B cell (primary cell): Measurements from ENCODE around the gene STXBP2. TPM values are rescaled to one million over a fixed set of nuclear protein-coding genes. Genes with fewer than 3 reads are reported as not detected.

Source experiments
- ATAC-seq: fragments of 200-7000 bp; cut with Tn5 transposase; one replicate; pipeline ENCODE4 v1.10.0; 2021; ENCODE audit warnings: low read depth, mild to moderate bottlenecking, moderate number of reproducible peaks, moderate library complexity
- CTCF ChIA-PET: fragments of 350-600 bp; sonication (Branson Sonifier 250); formaldehyde crosslinking; loops from one replicate; lab custom pipeline; 2021; ENCODE audit warnings: antibody characterized with exemption, inconsistent platforms; lab: Charles Lee
- POLR2A ChIA-PET: fragments of 350-600 bp; sonication (Branson Sonifier 250); formaldehyde crosslinking; loops from one replicate; lab custom pipeline; 2021; ENCODE audit warnings: antibody characterized with exemption; lab: Charles Lee
- DNase-seq: peaks from one replicate; pipeline ENCODE4 v3.0.0; 2013
- H2AFZ ChIP-seq: 2 replicates; pipeline ENCODE4 v1.6.1; 2012; ENCODE audit warnings: mild to moderate bottlenecking, low read depth, low read length; ENCODE audit not compliant: insufficient read depth, poor library complexity, severe bottlenecking
- H3K27ac ChIP-seq, 2 donors: 1 replicate in 1 of 2; 2 replicates in 1 of 2; pipeline ENCODE4 v1.5.1; 2012 to 2013; ENCODE audit warnings: low read length in 2 of 2, mild to moderate bottlenecking in 2 of 2, moderate library complexity in 1 of 2
- H3K27me3 ChIP-seq, 4 experiments: fragments of 200-600 bp in 1 of 4; sonication (generic) in 1 of 4; replicated peaks in 1 of 4; 1 replicate in 2 of 4; 2 replicates in 2 of 4; pipeline versions ENCODE4 v1.6.1 to v1.7.0; 2013 to 2016; ENCODE audit warnings: low read length in 3 of 4, mild to moderate bottlenecking in 2 of 4, mixed read lengths in 1 of 4, moderate library complexity in 1 of 4; ENCODE audit not compliant: insufficient read depth in 4 of 4, control insufficient read depth in 3 of 4; ENCODE audit errors: control extremely low read depth in 1 of 4
- H3K36me3 ChIP-seq, 2 experiments: replicated peaks in 1 of 2; 1 replicate in 1 of 2; 2 replicates in 1 of 2; pipeline versions ENCODE4 v1.6.1 to v1.7.1; 2013; ENCODE audit warnings: low read length in 1 of 2; ENCODE audit not compliant: insufficient read depth in 2 of 2, control insufficient read depth in 1 of 2; ENCODE audit errors: control extremely low read depth in 1 of 2, extremely low read depth in 1 of 2
- H3K4me1 ChIP-seq, 2 donors: fragments of 200-600 bp in 1 of 2; sonication (generic) in 1 of 2; 1 replicate in 1 of 2; 2 replicates in 1 of 2; pipeline versions ENCODE4 v1.5.1 to v1.6.1; 2013 to 2017; ENCODE audit warnings: low read length in 2 of 2; ENCODE audit not compliant: control insufficient read depth in 2 of 2, insufficient read depth in 2 of 2
- H3K4me2 ChIP-seq: replicated peaks from 2 replicates; pipeline ENCODE3; 2012; ENCODE audit warnings: mild to moderate bottlenecking, low read depth, low read length; ENCODE audit not compliant: poor library complexity, severe bottlenecking
- H3K4me3 ChIP-seq, 5 experiments: fragments of 200-600 bp in 1 of 5; sonication (generic) in 1 of 5; 1 replicate in 3 of 5; 2 replicates in 2 of 5; pipeline versions ENCODE4 v1.5.1 to v1.7.0; 2011 to 2016; ENCODE audit warnings: low read length in 4 of 5, mild to moderate bottlenecking in 4 of 5, low read depth in 2 of 5, control low read depth in 1 of 5, moderate library complexity in 1 of 5; ENCODE audit not compliant: insufficient read depth in 1 of 5; ENCODE audit errors: control extremely low read depth in 1 of 5, extremely low read depth in 1 of 5
- H3K79me2 ChIP-seq: fragments of 200-600 bp; sonication (generic); one replicate; pipeline ENCODE4 v1.6.0; 2016; ENCODE audit warnings: low read length; ENCODE audit not compliant: control insufficient read depth, insufficient read depth
- H3K9ac ChIP-seq: fragments of 200-600 bp; sonication (generic); 2 replicates; pipeline ENCODE4 v1.6.1; 2017; ENCODE audit warnings: mild to moderate bottlenecking, low read length, moderate library complexity
- H3K9me3 ChIP-seq, 3 donors: one replicate each; pipeline versions ENCODE4 v1.6.1 to v1.7.1; 2013; ENCODE audit warnings: low read length in 2 of 3; ENCODE audit not compliant: control insufficient read depth in 2 of 3, insufficient read depth in 1 of 3; ENCODE audit errors: control extremely low read depth in 1 of 3
- H4K20me1 ChIP-seq: 2 replicates; pipeline ENCODE4 v1.6.0; 2012; ENCODE audit warnings: mild to moderate bottlenecking, low read length; ENCODE audit not compliant: insufficient read depth, control insufficient read depth, poor library complexity, severe bottlenecking
- H3K27ac Mint-ChIP-seq: one replicate; pipeline ENCODE4 v1.8.0; 2021; ENCODE audit warnings: mixed read lengths
- H3K27me3 Mint-ChIP-seq: one replicate; pipeline ENCODE4 v1.8.0; 2021; ENCODE audit warnings: mixed read lengths
- H3K4me1 Mint-ChIP-seq: one replicate; pipeline ENCODE4 v1.8.0; 2021; ENCODE audit warnings: mixed read lengths
- H3K4me3 Mint-ChIP-seq: one replicate; pipeline ENCODE4 v1.8.0; 2021; ENCODE audit warnings: mixed read lengths
- H3K9me3 Mint-ChIP-seq: one replicate; pipeline ENCODE4 v1.8.0; 2022; ENCODE audit warnings: mixed read lengths; ENCODE audit not compliant: insufficient read depth
- CTCF ChIP-seq: fragments of 200-600 bp; IDR thresholded peaks from one replicate; pipeline ENCODE4 v1.8.0; 2022; ENCODE audit warnings: antibody characterized with exemption, mild to moderate bottlenecking
- EZH2 ChIP-seq: IDR thresholded peaks from 2 replicates; pipeline ENCODE4 v1.6.1; 2012; ENCODE audit warnings: borderline replicate concordance, low read depth, mild to moderate bottlenecking, moderate library complexity, low read length; ENCODE audit not compliant: insufficient read depth, poor library complexity, severe bottlenecking
- WGBS: methylation state at CpG from one replicate; pipeline ENCODE4 v1.1.5; 2013; ENCODE audit warnings: missing lambda C conversion rate; ENCODE audit not compliant: insufficient coverage; 5-methylcytosine and 5-hydroxymethylcytosine counted together
- intact Hi-C: fragments of 100-400 bp; cut with micrococcal nuclease; formaldehyde crosslinking; loops from one replicate; pipeline ENCODE4 v1.10.0; 2022
- polyA plus RNA-seq: library from polyadenylated mRNA; depleted of rRNA; stranded (reverse); fragments of >200 nt; gene quantifications from 2 replicates; pipeline ENCODE4 v1.2.3, GENCODE V29; 2012
- total RNA-seq, 2 donors: library from RNA; stranded (reverse); fragments of 120-200 nt in 1 of 2; gene quantifications; 1 replicate in 1 of 2; 2 replicates in 1 of 2; pipeline versions ENCODE4 v1.2.3 to v1.2.4, GENCODE V29; 2013 to 2022

The STXBP2 gene
- total and polyA plus RNA-seq, 2 donors (not counting 1 experiment from before 2014, with no cell fraction given) = 222 to 226 TPM

GRCh38 chr19:7672522-7672921, 35.6 kb downstream of the STXBP2 start:
- H4K20me1 ChIP-seq = no peaks in the 10 kb centered on the region
- Mint-ChIP-seq H3K4me3 (no peak overlapping the region), H3K9me3 (no peaks in the 10 kb centered on the region), H3K27ac (no peak overlapping the region), H3K27me3 (peaks cover 43% of the 10 kb centered on the region), H3K4me1 (peaks cover 30% of the 10 kb centered on the region)
- H3K9ac ChIP-seq = no peak overlapping the region
- H2AFZ ChIP-seq = no peak overlapping the region
- no peaks in the 10 kb centered on the region for H3K36me3 ChIP-seq
- H3K4me2 ChIP-seq = no peak overlapping the region
- POLR2A ChIA-PET = no interaction called here
- 70% methylated on average over 6 of the region's 9 CpGs for WGBS
- DNase-seq = no peak
- peaks cover 0 to 64% (median 13%) of the 10 kb centered on the region in 4 experiments for H3K27me3 ChIP-seq
- H3K4me1 ChIP-seq = peaks cover 25 to 27% of the 10 kb centered on the region in 2 donors
- no peak overlapping the region for H3K4me3 ChIP-seq
- peaks cover 0 to 12% (median 0%) of the 10 kb centered on the region in 3 donors for H3K9me3 ChIP-seq
- CTCF ChIA-PET = no interaction called here
- no peak for ATAC-seq
- intact Hi-C loops = no loop called here
- TF ChIP-seq CTCF (no peak), EZH2 (no peak)
- H3K27ac ChIP-seq = no peak overlapping the region
- H3K79me2 ChIP-seq = no peaks in the 10 kb centered on the region
